ENCODE measurements around the gene EXD3. TPM values are rescaled to one million over a fixed set of nuclear protein-coding genes. Genes with fewer than 3 reads are reported as not detected.
A peak's percentile ranks its signal among the peaks of the same experiment; 100 is the strongest.

EXD3 gene
- total RNA-seq, 1 donor from 2014 or later = 10.8 TPM

DNA sequence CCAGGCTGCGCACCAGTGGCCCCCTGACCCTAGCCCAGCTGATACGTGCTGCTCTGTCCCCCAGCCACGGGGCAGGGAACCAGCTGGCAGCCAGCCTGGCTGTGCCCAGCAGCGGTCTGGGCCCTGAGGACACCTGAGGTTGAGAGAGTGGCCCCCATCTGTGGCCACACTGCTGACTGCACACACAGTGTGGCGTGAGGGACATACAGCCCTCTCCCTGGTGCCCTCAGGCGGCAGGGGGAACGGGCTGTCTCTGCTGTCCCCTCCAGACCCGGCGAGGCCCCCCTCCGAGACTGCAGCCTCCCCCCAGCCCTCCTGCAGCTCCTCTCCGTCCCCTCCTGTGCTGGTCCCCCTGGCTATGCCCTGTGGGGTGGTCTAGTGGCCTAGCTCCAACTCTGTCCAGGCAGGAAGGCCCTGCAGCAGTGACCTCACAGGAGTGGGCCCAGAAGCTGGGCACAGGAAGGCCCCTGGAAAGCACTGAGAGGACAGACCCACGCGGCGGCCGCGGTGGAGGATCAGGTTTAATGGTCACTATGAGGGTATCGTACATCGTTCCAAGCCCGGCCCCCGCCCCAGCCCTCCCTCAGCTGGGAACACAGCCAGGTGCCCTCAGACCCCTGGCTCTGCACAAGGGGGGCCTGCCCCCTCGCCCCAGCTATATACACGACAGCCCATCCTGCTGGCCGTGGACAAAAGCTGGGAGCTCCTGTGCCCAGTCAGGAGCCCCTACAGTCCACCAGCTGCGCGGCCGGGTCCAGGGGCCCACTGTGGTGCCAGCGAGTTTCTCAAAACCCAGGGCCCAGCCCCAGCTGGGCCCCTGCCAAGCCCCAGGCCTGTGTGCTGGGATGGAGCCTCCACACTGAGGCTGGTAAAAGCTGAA, 25.0 kb upstream of the EXD3 start:
- FAIRE-seq (no peak), DNase-seq (ENCODE audit: low read depth) (no peak)
- Histone ChIP-seq H3K4me3 (ENCODE audit: low read depth, low read length) (no peak overlapping the region), H3K27me3 (ENCODE audit: control insufficient read depth, insufficient read depth, low read length) (no peaks in the 10 kb centered on the region), H3K36me3 (ENCODE audit: control insufficient read depth, insufficient read depth, low read length) (peaks cover 9% of the 10 kb centered on the region)
- TF ChIP-seq, protein P1, sequence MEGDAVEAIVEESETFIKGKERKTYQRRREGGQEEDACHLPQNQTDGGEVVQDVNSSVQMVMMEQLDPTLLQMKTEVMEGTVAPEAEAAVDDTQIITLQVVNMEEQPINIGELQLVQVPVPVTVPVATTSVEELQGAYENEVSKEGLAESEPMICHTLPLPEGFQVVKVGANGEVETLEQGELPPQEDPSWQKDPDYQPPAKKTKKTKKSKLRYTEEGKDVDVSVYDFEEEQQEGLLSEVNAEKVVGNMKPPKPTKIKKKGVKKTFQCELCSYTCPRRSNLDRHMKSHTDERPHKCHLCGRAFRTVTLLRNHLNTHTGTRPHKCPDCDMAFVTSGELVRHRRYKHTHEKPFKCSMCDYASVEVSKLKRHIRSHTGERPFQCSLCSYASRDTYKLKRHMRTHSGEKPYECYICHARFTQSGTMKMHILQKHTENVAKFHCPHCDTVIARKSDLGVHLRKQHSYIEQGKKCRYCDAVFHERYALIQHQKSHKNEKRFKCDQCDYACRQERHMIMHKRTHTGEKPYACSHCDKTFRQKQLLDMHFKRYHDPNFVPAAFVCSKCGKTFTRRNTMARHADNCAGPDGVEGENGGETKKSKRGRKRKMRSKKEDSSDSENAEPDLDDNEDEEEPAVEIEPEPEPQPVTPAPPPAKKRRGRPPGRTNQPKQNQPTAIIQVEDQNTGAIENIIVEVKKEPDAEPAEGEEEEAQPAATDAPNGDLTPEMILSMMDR (IDR thresholded peaks at IDR 0.05; ENCODE audit: insufficient read depth, low read length, severe bottlenecking) = no peak

DNA sequence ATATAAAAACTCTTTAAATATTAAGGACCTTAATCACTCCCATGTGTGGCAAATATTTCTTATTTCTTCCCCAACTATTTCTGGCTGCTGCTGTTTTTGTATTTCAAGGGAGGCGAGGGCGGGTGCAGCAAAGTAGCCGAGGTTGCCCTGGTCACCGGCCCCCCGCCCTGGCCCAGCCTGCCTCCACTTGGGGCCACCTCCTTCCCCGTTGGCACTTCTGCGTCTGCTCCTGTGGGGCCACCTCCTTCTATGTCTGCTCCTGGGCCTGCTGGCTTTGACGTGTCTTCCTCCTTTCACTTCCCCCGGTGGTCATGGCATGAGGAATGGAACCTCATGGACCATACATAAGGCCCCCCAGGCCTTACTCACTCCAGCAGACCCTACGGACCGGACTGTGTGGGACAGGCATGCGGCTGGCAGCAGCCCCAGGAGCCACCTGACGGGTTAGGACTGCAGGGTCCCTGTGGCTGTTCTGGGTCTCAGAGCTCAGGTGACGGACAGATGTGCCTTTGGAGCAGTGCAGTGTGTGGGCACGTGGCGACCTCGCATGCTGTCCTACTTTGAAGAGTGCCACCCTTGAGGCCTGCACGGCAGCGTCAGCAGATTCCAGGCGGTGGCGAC, 24.0 kb upstream of the EXD3 start:
- no peak overlapping the region for H3K4me3 ChIP-seq (ENCODE audit: low read depth, low read length)
- H3K36me3 ChIP-seq (ENCODE audit: control insufficient read depth, insufficient read depth, low read length) = peaks cover 4% of the 10 kb centered on the region
- TF ChIP-seq, protein P1 (IDR thresholded peaks at IDR 0.05; ENCODE audit: insufficient read depth, low read length, severe bottlenecking) = no peak
- DNase-seq (ENCODE audit: low read depth) (no peak), FAIRE-seq (no peak)
- H3K27me3 ChIP-seq (ENCODE audit: control insufficient read depth, insufficient read depth, low read length) = no peaks in the 10 kb centered on the region

DNA sequence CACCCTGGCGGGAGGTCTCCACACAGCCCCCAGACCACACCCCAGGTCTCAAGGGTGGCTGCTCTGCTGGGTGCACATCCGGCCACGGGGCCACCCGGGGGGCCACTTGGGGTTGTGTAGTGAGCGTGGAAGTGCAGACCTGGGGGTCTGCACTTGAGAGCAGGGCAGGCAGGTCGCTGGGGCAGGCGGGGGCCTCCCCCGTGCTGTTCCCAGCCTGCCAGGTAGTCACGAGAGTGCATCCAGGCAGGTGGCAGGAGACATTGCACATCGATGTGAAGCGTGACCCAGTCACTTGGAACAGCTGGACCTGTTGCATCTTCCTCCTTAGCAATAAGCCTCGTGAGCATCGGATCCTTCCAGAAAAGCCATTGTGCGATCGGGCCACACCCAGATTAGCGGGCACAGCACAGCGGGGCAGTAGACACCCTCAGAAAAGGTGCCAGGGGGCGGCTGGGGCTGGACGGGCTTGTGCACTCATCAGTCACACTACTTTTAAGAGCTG, 23.0 kb upstream of the EXD3 start:
- TF ChIP-seq, protein P1 (IDR thresholded peaks at IDR 0.05; ENCODE audit: insufficient read depth, low read length, severe bottlenecking) = no peak
- H3K27me3 ChIP-seq (ENCODE audit: control insufficient read depth, insufficient read depth, low read length) = no peaks in the 10 kb centered on the region
- peaks cover 4% of the 10 kb centered on the region for H3K36me3 ChIP-seq (ENCODE audit: control insufficient read depth, insufficient read depth, low read length)
- no peak for DNase-seq (ENCODE audit: low read depth)
- no peak for FAIRE-seq
- H3K4me3 ChIP-seq (ENCODE audit: low read depth, low read length) = no peak overlapping the region

DNA sequence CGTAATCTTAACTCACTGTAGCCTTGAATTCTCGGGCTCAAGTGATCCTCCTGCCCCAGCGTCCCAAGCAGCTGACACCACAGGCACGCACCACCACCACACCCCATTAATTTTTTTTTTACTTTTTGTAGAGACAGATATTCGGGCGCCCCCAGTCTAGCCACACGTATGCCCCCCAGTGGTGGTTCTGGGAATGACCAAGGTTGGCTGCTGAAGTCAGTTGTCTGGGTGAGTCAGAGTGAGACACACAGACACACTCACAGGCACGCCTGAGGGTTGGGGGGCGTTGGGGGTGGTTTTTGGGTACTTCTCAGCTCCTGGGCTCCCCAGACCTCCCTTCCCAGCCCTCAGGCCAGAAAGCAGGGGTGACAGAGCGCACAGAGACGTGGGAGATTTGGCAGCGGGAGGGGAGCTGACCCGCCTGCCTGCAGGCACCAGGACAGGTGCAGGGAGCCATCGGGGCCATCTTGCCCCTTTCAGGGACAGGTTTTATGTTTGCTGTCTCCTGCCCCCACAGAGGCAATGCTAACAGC, 22.4 kb upstream of the EXD3 start:
- FAIRE-seq (no peak), DNase-seq (ENCODE audit: low read depth) (peak; percentile 82)
- TF ChIP-seq, protein P1 (IDR thresholded peaks at IDR 0.05; ENCODE audit: insufficient read depth, low read length, severe bottlenecking) = peak; percentile 83
- Histone ChIP-seq H3K4me3 (ENCODE audit: low read depth, low read length) (no peak overlapping the region), H3K27me3 (ENCODE audit: control insufficient read depth, insufficient read depth, low read length) (no peaks in the 10 kb centered on the region), H3K36me3 (ENCODE audit: control insufficient read depth, insufficient read depth, low read length) (peaks cover 4% of the 10 kb centered on the region)

DNA sequence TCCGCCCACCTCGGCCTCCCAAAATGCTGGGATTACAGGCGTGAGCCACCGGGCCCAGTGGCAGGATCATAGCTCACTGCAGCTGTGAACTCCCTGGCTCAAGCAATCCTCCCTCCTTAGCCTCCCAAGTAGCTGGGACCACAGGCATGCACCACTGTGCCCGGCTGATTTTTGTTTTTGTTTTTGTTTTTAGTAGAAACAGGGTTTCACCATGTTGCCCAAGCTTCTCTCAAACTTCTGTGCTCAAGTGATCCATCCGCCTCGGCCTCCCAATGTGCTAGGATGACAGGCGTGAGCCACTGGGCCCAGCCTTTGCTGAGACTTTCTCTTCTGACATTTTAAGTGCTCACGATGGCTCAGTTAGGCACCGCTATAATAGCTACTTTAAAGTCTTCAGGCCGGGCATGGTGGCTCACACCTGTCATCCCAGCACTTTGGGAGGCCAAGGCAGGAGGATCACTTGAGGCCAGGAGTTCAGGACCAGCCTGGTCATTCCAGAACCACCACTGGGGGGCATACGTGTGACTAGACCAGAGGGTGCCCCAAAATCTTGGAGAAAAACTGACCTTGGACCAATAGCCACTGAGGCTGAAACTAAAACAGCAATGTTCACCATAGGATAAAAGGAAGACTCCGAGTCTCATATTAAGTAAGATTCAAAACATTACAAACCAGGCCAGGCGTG, 21.3 kb upstream of the EXD3 start:
- Histone ChIP-seq H3K36me3 (ENCODE audit: control insufficient read depth, insufficient read depth, low read length) (peaks cover under 1% of the 10 kb centered on the region), H3K4me3 (ENCODE audit: low read depth, low read length) (no peak overlapping the region), H3K27me3 (ENCODE audit: control insufficient read depth, insufficient read depth, low read length) (no peaks in the 10 kb centered on the region)
- FAIRE-seq (no peak), DNase-seq (ENCODE audit: low read depth) (no peak)
- TF ChIP-seq, protein P1 (IDR thresholded peaks at IDR 0.05; ENCODE audit: insufficient read depth, low read length, severe bottlenecking) = no peak

All from bronchial epithelial cell (primary cell).